HG02884 (cell line): ENCODE data around the gene PDIK1L.

Source experiments
- ATAC-seq: cut with Tn5 transposase; IDR thresholded peaks from one replicate; pipeline ENCODE4 v1.9.1; 2021; ENCODE audit warnings: mild to moderate bottlenecking, moderate library complexity; ENCODE audit not compliant: unreplicated experiment

The PDIK1L gene

GRCh38 chr1:26169198-26169554 is 57.6 kb downstream of the PDIK1L start:
- no peak for ATAC-seq

GRCh38 chr1:26169669-26170471 is 58.2 kb downstream of the PDIK1L start, which contains the start of gene ZNF593:
Gene ZNF593, plus strand, starts transcription at chr1:26169908. Its CDS starts 76 bp downstream, at chr1:26169984.
- peak; percentile 84 for ATAC-seq

GRCh38 chr1:26170472-26170821 is 58.8 kb downstream of the PDIK1L start:
- ATAC-seq: no peak

- no peak for ATAC-seq
Measured at GRCh38 chr1:26171084-26172072, 59.8 kb downstream of the PDIK1L start, which contains the start of gene ZNF593OS. Gene ZNF593OS, minus strand, starts transcription at chr1:26171832. Its CDS starts 171 bp downstream, at chr1:26171661.
